ENCODE data around the gene SCGB1D1.

The SCGB1D1 gene

GRCh38 chr11:62153087-62153395 lies 37.0 kb upstream of the SCGB1D1 start:
- Histone ChIP-seq H3K4me3 (ENCODE audit: low read depth, low read length) (no peak overlapping the region), H3K36me3 (ENCODE audit: control insufficient read depth in 2 of 2, insufficient read depth in 1 of 2, low read length in 2 of 2) (peaks cover 0 to 53% of the 10 kb centered on the region in 2 experiments; a peak in 1 of 3 replicates), H3K9me3 (ENCODE audit: control insufficient read depth, insufficient read depth, low read depth, low read length) (no peaks in the 10 kb centered on the region), H3K27ac (ENCODE audit: extremely low read depth, low read depth, low read length) (no peak overlapping the region), H3K4me1 (ENCODE audit: control insufficient read depth, insufficient read depth, low read length) (no peaks in the 10 kb centered on the region)
- ChIA-PET POLR2A (no interaction called here), CTCF (interaction anchor here (0.6 kb wide), 1 partner anchor 36 kb away, joined by 3 read pairs; no protein-coding TSS in a partner anchor)
- TF ChIP-seq ZNF558 (tag by site-specific recombination; IDR thresholded peaks at IDR 0.05) (no peak), ZNF26 (tag by site-specific recombination; IDR thresholded peaks at IDR 0.05) (no peak), SP3 (tag by site-specific recombination; IDR thresholded peaks at IDR 0.05) (no peak), EGR2 (tag by site-specific recombination; IDR thresholded peaks at IDR 0.05; ENCODE audit: low read depth) (no peak), ZNF488 (tag by site-specific recombination; IDR thresholded peaks at IDR 0.05) (no peak), ZNF354C (tag by site-specific recombination; IDR thresholded peaks at IDR 0.05; ENCODE audit: borderline replicate concordance, low read depth) (no peak), ZSCAN23 (tag by site-specific recombination; IDR thresholded peaks at IDR 0.05) (no peak), ZNF391 (tag by site-specific recombination; IDR thresholded peaks at IDR 0.05; ENCODE audit: borderline replicate concordance, low read depth) (no peak), ZNF155 (tag by site-specific recombination; IDR thresholded peaks at IDR 0.05) (no peak), ZNF521 (tag by site-specific recombination; IDR thresholded peaks at IDR 0.05) (no peak), REPIN1 (tag by site-specific recombination; IDR thresholded peaks at IDR 0.05; ENCODE audit: low read depth) (no peak), SETDB1 (IDR thresholded peaks at IDR 0.05; ENCODE audit: insufficient read length, low read length) (no peak), ZNF792 (tag by site-specific recombination; IDR thresholded peaks at IDR 0.05) (no peak), KLF10 (tag by site-specific recombination; IDR thresholded peaks at IDR 0.05) (no peak), ZNF394 (tag by site-specific recombination; IDR thresholded peaks at IDR 0.05; ENCODE audit: borderline replicate concordance) (no peak), ZNF580 (tag by site-specific recombination; IDR thresholded peaks at IDR 0.05) (no peak), ZNF561 (tag by site-specific recombination; IDR thresholded peaks at IDR 0.05; ENCODE audit: borderline replicate concordance) (no peak)

GRCh38 chr11:62153617-62154016 lies 36.4 kb upstream of the SCGB1D1 start:
- POLR2A ChIA-PET = interaction anchor here (0.7 kb wide), 1 partner anchor 11 kb away, joined by 4 read pairs; no protein-coding TSS in a partner anchor
- Histone ChIP-seq H3K9me3 (ENCODE audit: control insufficient read depth, insufficient read depth, low read depth, low read length) (no peaks in the 10 kb centered on the region), H3K27ac (ENCODE audit: extremely low read depth, low read depth, low read length) (no peak overlapping the region), H3K4me1 (ENCODE audit: control insufficient read depth, insufficient read depth, low read length) (no peaks in the 10 kb centered on the region), H3K36me3 (ENCODE audit: control insufficient read depth in 2 of 2, insufficient read depth in 1 of 2, low read length in 2 of 2) (peaks cover 0 to 47% of the 10 kb centered on the region in 2 experiments; a peak in 1 of 3 replicates), H3K4me3 (ENCODE audit: low read depth, low read length) (no peak overlapping the region)
- CTCF ChIA-PET = interaction anchor here (0.6 kb wide), 2 partner anchors 35 to 37 kb away, joined by 3 read pairs; no protein-coding TSS in a partner anchor
- TF ChIP-seq PRDM1 (tag by site-specific recombination; IDR thresholded peaks at IDR 0.05) (no peak), ZNF426 (tag by site-specific recombination; IDR thresholded peaks at IDR 0.05) (no peak), ZEB2 (tag by site-specific recombination; IDR thresholded peaks at IDR 0.05) (no peak), BCL11A (tag by site-specific recombination; IDR thresholded peaks at IDR 0.05; ENCODE audit: low read depth) (no peak), KLF9 (tag by site-specific recombination; IDR thresholded peaks at IDR 0.05; ENCODE audit: low read depth) (no peak), ZNF121 (tag by site-specific recombination; IDR thresholded peaks at IDR 0.05) (0 out of 2 replicates have a peak, but pooled peaks have one; percentile 40), ZNF560 (tag by site-specific recombination; IDR thresholded peaks at IDR 0.05; ENCODE audit: borderline replicate concordance) (no peak), ZNF670 (tag by site-specific recombination; IDR thresholded peaks at IDR 0.05; ENCODE audit: low read depth) (no peak)

Data from HEK293 (cell line).